GM19099 (cell line): ENCODE data around the gene CLPTM1.

ENCODE experiments used
- POLR2A ChIP-seq: IDR thresholded peaks from 3 replicates; pipeline ENCODE4 v1.6.1; 2011; ENCODE audit warnings: low read depth; ENCODE audit not compliant: insufficient read length; ENCODE audit errors: extremely low read depth

The CLPTM1 gene

GRCh38 chr19:44993526-44993925 lies 38.3 kb downstream of the CLPTM1 start:
- no peak for TF ChIP-seq POLR2A

- TF ChIP-seq POLR2A: no peak
These were observed 38.9 kb downstream of the CLPTM1 start for GRCh38 chr19:44993926-44994537.

- no peak for TF ChIP-seq POLR2A
These were observed 42.8 kb downstream of the CLPTM1 start for GRCh38 chr19:44998025-44998424.

GRCh38 chr19:45001087-45001739 lies 46.0 kb downstream of the CLPTM1 start, which contains the start of gene RELB:
Gene RELB (plus strand): TSS chr19:45001464. CDS start chr19:45001580, 116 bp downstream.
- TF ChIP-seq POLR2A: peak; percentile 78

GRCh38 chr19:45003485-45003884 lies 48.3 kb downstream of the CLPTM1 start:
- no peak for TF ChIP-seq POLR2A

GRCh38 chr19:45005787-45006186 lies 50.6 kb downstream of the CLPTM1 start:
- no peak for TF ChIP-seq POLR2A

GRCh38 chr19:45008552-45008951 lies 53.4 kb downstream of the CLPTM1 start:
- TF ChIP-seq POLR2A: no peak

- TF ChIP-seq POLR2A: no peak
These were observed 54.6 kb downstream of the CLPTM1 start for GRCh38 chr19:45009625-45010255.

GRCh38 chr19:45010306-45010705 lies 55.1 kb downstream of the CLPTM1 start:
- TF ChIP-seq POLR2A: no peak

GRCh38 chr19:45011959-45012358 lies 56.8 kb downstream of the CLPTM1 start:
- TF ChIP-seq POLR2A: no peak

- no peak for TF ChIP-seq POLR2A
These were observed 61.5 kb downstream of the CLPTM1 start for GRCh38 chr19:45016388-45017314.

- no peak for TF ChIP-seq POLR2A
These were observed 64.0 kb downstream of the CLPTM1 start for GRCh38 chr19:45019187-45019586.

GRCh38 chr19:45020071-45020470 lies 64.9 kb downstream of the CLPTM1 start:
- no peak for TF ChIP-seq POLR2A

GRCh38 chr19:45021971-45022370 lies 66.8 kb downstream of the CLPTM1 start:
- no peak for TF ChIP-seq POLR2A

GRCh38 chr19:45023048-45023447 lies 67.9 kb downstream of the CLPTM1 start:
- TF ChIP-seq POLR2A: no peak

- TF ChIP-seq POLR2A: no peak
These were observed 70.1 kb downstream of the CLPTM1 start for GRCh38 chr19:45025264-45025663.

GRCh38 chr19:45027371-45027770 lies 72.2 kb downstream of the CLPTM1 start:
- TF ChIP-seq POLR2A: no peak
